Astrocyte of the hippocampus (primary cell): ENCODE results near the gene TLR2.
"Not testable (repeated sequence)": the region's sequence is repeated elsewhere in the genome, so short reads cannot be mapped to it uniquely, and the experiment has no call there.

Experiments used
- DNase-seq: peaks from one replicate; pipeline ENCODE4 v3.0.0; 2011; ENCODE audit warnings: low read depth, low spot score

Gene TLR2

DNA sequence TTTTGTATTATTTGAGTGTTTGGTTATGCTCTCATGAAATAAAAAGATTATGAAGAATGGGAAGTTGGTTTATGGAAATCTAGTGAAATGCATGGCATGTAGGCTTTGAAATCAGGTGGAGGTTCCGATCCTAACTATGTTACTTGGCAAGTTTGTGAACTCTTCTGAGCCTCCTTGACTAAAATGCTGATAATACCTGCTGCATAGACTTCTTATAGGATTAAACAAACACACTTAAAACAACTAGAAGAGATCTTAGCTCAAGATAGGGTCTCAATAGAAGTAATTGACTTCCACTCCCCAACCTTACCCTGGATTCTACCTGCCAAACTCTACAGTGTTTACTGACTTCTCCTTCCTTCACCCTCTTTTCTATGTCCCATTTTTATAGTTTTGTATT, 22.2 kb upstream of the TLR2 start:
- DNase-seq: no peak

GRCh38 chr4:153663667-153664066, 20.4 kb upstream of the TLR2 start:
- DNase-seq: no peak

- not testable (repeated sequence) for DNase-seq
Measured at GRCh38 chr4:153666505-153666904, 17.6 kb upstream of the TLR2 start.

DNA sequence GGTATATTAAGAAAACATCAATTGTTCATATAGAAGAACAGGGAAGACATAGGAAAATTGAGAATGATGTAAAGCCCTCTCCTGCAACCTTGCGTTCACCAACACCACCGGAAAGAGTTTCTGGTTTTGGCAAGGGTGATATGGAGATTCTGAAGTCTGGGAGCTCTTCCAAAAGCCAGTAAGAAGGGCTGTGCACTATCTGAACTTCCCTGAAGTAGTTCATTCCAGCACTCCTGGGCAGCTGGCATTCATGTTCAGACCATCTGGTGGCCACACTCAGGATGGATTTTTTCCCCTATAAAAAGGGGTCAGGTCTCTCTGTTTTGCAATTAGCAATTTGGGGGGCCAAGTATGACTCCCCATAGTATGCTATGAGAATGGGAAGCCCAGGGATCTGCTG, 15.4 kb upstream of the TLR2 start:
- peak; percentile 37 for DNase-seq

DNA sequence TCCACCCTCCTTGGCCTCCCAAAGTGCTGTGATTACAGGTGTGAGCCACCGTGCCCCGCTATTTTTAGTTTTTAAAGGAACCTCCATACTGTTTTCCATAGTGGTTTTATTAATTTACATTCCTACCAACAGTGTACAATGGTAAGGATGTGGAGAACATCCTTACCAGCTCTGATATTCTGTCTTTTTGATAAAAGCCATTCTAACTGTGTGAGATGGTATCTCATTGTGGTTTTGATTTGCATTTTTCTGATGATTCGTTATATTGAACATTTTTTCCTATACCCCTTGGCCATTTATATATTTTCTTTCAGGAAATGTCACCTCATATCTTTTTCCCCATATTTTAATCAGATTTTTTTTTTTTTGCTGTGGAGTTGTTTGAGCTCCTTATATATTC, 14.2 kb upstream of the TLR2 start:
- no peak for DNase-seq

GRCh38 chr4:153676486-153676885, 7.6 kb upstream of the TLR2 start:
- DNase-seq: no peak

- peak; percentile 84 for DNase-seq
Measured at GRCh38 chr4:153676984-153677383, 7.1 kb upstream of the TLR2 start.

- DNase-seq: no peak
Measured at GRCh38 chr4:153679486-153679885, 4.6 kb upstream of the TLR2 start.

- DNase-seq: no peak
Measured at GRCh38 chr4:153683763-153684181, 308 bp upstream of the TLR2 start.

DNA sequence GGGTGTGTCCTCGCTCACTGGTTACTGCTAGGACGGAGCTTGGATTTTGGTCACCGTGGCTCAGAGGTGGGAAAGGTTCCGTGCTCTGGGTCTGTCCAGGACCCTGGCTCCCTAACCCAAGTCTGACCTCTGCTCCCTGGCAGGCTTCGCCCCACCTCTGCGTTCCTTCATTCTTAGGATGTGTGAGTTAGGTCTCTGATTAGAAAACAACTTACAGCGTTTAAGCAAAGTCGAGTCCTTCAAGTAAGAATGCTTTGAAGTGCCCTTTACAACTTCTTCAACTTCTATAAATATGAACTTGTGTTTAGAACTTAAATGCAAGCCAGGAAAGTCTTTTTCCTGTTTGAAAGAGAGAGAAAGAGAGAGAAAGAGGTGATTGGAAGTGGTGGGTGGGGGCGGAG, 891 bp downstream of the TLR2 start:
- no peak for DNase-seq

DNA sequence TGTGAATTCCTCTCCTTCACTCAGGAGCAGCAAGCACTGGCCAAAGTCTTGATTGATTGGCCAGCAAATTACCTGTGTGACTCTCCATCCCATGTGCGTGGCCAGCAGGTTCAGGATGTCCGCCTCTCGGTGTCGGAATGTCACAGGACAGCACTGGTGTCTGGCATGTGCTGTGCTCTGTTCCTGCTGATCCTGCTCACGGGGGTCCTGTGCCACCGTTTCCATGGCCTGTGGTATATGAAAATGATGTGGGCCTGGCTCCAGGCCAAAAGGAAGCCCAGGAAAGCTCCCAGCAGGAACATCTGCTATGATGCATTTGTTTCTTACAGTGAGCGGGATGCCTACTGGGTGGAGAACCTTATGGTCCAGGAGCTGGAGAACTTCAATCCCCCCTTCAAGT, 20.4 kb downstream of the TLR2 start:
- DNase-seq: no peak

- DNase-seq: no peak
Measured at GRCh38 chr4:153705743-153706468, 21.8 kb downstream of the TLR2 start.

- DNase-seq: no peak
Measured at GRCh38 chr4:153706519-153706918, 22.4 kb downstream of the TLR2 start.

GRCh38 chr4:153710681-153711080, 26.6 kb downstream of the TLR2 start:
- DNase-seq: no peak

- DNase-seq: no peak
Measured at GRCh38 chr4:153713866-153714646, 30.0 kb downstream of the TLR2 start.

GRCh38 chr4:153722036-153722435, 38.0 kb downstream of the TLR2 start:
- no peak for DNase-seq

DNA sequence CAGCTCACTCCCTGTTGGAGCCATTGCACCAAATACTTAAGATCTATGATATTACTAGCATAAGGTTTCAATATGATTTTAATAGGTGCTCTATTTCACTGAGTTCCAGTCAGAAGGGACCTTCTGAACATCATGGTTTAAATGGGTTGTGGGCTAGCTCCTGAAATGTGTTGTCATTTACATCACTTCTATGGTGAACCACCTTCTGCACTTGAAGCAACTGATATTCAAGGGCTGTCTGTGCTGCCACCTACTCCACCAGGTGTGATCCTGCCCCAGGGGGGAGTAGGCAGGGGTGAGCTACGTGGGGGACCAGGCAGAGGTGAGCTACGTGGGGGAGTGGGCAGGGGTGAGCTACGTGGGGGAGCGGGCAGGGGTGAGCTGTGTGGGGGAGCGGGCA, 40.5 kb downstream of the TLR2 start:
- no peak for DNase-seq

- DNase-seq: no peak
Measured at GRCh38 chr4:153725136-153725830, 41.2 kb downstream of the TLR2 start.

- DNase-seq: no peak
Measured at GRCh38 chr4:153725831-153726154, 41.7 kb downstream of the TLR2 start.

DNA sequence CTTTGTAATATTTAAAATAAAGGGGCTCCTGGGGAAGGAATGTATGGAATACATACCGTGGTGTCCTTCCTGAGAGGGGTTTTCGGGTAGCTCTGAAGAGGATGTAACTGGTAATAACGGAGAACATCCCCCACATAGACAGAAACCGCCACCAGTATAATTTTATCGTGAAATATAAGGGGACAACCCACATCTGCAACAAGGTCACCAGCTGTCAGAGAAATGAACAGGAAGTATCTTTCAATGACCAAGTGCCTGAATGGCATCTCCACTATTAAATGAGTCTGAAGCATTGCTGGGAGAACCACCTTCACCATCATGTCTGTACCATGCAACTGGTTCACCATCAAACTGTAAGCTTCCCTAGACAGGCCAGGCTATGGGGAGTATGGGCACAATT, 44.1 kb downstream of the TLR2 start:
- no peak for DNase-seq

DNA sequence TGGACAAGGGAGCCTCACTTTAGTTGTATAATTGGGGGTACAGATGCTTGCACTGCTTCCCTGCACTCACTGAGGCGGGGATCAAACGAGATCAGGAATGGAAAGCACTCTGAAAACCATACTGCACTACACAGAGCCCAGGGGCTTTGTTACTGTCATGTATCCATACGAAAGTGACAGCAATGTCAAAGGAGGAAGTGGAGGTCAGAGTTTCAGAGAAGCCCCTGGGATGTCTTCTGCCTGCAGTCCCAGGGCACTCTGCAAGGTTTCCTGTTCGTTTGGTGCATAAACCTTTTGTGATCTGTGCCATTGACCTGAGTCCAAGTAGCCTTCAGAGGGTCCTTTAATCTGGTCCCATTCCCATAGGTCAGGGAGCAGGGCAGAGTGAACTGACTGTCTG, 44.6 kb downstream of the TLR2 start:
- DNase-seq: no peak

DNA sequence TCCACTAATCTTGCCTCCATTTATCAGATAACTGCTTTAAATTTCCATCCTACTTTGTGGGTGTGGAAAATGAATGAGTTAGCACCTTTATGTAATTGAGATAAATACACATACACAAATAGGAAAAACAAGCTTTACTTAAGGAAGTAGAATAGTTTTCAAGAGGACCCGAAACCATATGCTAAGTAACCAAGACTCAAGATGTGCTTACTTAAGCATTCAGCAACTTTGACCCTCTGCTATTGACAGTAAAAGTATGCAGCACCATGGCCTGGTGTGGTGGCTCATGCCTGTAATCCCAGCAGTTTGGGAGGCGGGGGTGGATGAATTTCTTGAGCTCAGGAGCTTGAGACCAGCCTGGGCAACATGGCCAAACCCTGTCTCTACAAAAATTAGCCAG, 45.8 kb downstream of the TLR2 start:
- no peak for DNase-seq

DNA sequence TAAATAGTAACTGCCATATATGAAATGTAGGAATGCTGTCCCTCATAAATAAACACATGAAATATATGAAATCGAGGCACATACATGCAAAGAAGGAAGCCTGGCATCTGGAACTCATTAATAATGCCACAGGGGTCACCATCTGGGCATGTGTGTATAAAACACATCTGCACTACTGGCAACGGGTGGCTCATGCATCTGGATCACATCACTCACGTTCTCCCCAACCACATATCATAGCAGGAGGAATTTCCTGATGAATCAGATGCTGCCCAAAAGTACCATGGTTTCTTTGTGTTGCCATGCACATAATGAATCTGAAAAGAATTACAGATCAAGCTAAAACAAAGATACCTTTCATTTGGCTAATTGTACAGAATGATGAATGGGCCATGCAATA, 47.2 kb downstream of the TLR2 start:
- DNase-seq: peak; percentile 52
